Gastroesophageal sphincter (tissue), 4 donors: ENCODE results near the gene CD276. TPM values are rescaled to one million over a fixed set of nuclear protein-coding genes. Genes with fewer than 3 reads are reported as not detected.

Experiments
- ATAC-seq: fragments of 150-250 bp; one replicate; pipeline ENCODE4 v1.9.1; 2016; ENCODE audit warnings: mild to moderate bottlenecking, moderate library complexity
- H3K27ac ChIP-seq, 4 donors: fragments of 200-600 bp; sonication (generic) in 3 of 4; 1 replicate in 3 of 4; 2 replicates in 1 of 4; pipeline ENCODE4 v1.5.1; 2016 to 2019
- H3K27me3 ChIP-seq: fragments of 200-600 bp; sonication (generic); one replicate; pipeline ENCODE4 v1.5.1; 2019
- H3K36me3 ChIP-seq, 2 donors: fragments of 200-600 bp; sonication (generic); one replicate each; pipeline ENCODE4 v1.5.1; 2019; ENCODE audit warnings: control low read depth in 1 of 2
- H3K4me1 ChIP-seq, 3 donors: fragments of 200-600 bp; sonication (generic); 1 replicate in 2 of 3; 2 replicates in 1 of 3; pipeline ENCODE4 v1.5.1; 2016 to 2019; ENCODE audit warnings: control low read depth in 2 of 3
- H3K4me3 ChIP-seq, 2 donors: fragments of 200-600 bp; sonication (generic); one replicate each; pipeline ENCODE4 v1.5.1; 2019; ENCODE audit warnings: mild to moderate bottlenecking in 1 of 2, moderate library complexity in 1 of 2
- H3K9me3 ChIP-seq, 3 donors: fragments of 200-600 bp; sonication (generic); one replicate each; pipeline ENCODE4 v1.5.1; 2017 to 2019; ENCODE audit warnings: control low read depth in 2 of 3
- CTCF ChIP-seq, 4 experiments: fragments of 200-600 bp in 2 of 4; fragments of 450-650 bp in 2 of 4; sonication (generic) in 1 of 4; IDR thresholded peaks; one replicate each; pipeline ENCODE4 v1.5.1; 2017 to 2019; ENCODE audit warnings: antibody characterized with exemption in 4 of 4, mild to moderate bottlenecking in 2 of 4, moderate library complexity in 2 of 4
- EP300 ChIP-seq: sonication (generic); formaldehyde crosslinking; IDR thresholded peaks from one replicate; pipeline ENCODE4 v1.6.1; 2017; ENCODE audit warnings: antibody characterized with exemption, mild to moderate bottlenecking
- POLR2A ChIP-seq, 2 donors: fragments of 450-650 bp; IDR thresholded peaks; one replicate each; pipeline ENCODE4 v1.6.1; 2017; ENCODE audit warnings: antibody characterized with exemption in 2 of 2, mild to moderate bottlenecking in 2 of 2, moderate library complexity in 1 of 2
- POLR2AphosphoS5 ChIP-seq: sonication (generic); formaldehyde crosslinking; IDR thresholded peaks from one replicate; pipeline ENCODE4 v1.6.1; 2017; ENCODE audit warnings: antibody characterized with exemption
- WGBS, 2 donors: methylation state at CpG; one replicate each; pipeline ENCODE4 v1.1.5; 2018; ENCODE audit warnings: low coverage in 1 of 2; 5-methylcytosine and 5-hydroxymethylcytosine counted together
- total RNA-seq, 4 donors: library from RNA; depleted of rRNA; stranded (reverse); fragments of >200 nt; gene quantifications; one replicate each; pipeline ENCODE4 v1.1.0, GENCODE V29; 2016

Gene CD276
- total RNA-seq, 4 donors from 2014 or later: 34.7 to 61.5 (median 48.0) TPM

GRCh38 chr15:73708691-73709090, 24.5 kb downstream of the CD276 start:
- Histone ChIP-seq H3K36me3 (peaks cover 0 to 96% of the 10 kb centered on the region in 2 donors), H3K27me3 (no peaks in the 10 kb centered on the region), H3K4me3 (no peak overlapping the region), H3K4me1 (peaks cover 0 to 6% (median 0%) of the 10 kb centered on the region in 3 donors), H3K9me3 (no peaks in the 10 kb centered on the region), H3K27ac (no peak overlapping the region)
- no peak for TF ChIP-seq POLR2A (IDR thresholded peaks at IDR 0.05)
- no peak for TF ChIP-seq CTCF (IDR thresholded peaks at IDR 0.05)
- TF ChIP-seq EP300: no peak
- no peak for TF ChIP-seq POLR2AphosphoS5
- no peak for ATAC-seq
- 71 to 96% methylated on average over 4 to 6 of the region's 6 CpGs for WGBS, 2 donors

- H3K9me3 ChIP-seq: no peaks in the 10 kb centered on the region
- no peak overlapping the region for H3K27ac ChIP-seq
- no peaks in the 10 kb centered on the region for H3K27me3 ChIP-seq
- H3K4me3 ChIP-seq: no peak overlapping the region
- WGBS, 2 donors: 100% methylated on average over 1 to 2 of the region's 6 CpGs
- ATAC-seq: no peak
- H3K36me3 ChIP-seq: peaks cover 0 to 96% of the 10 kb centered on the region in 2 donors
- peaks cover 0 to 6% (median 0%) of the 10 kb centered on the region in 3 donors for H3K4me1 ChIP-seq
- TF ChIP-seq EP300 (no peak), CTCF (IDR thresholded peaks at IDR 0.05) (no peak)
Observed at GRCh38 chr15:73709241-73709640, 25.1 kb downstream of the CD276 start.

GRCh38 chr15:73709686-73710085, 25.5 kb downstream of the CD276 start:
- H3K27ac ChIP-seq: no peak overlapping the region
- H3K4me3 ChIP-seq: no peak overlapping the region
- WGBS, 2 donors: 60 to 80% methylated on average over 1 to 2 of the region's 4 CpGs
- no peaks in the 10 kb centered on the region for H3K9me3 ChIP-seq
- no peaks in the 10 kb centered on the region for H3K27me3 ChIP-seq
- peaks cover 0 to 3% (median 0%) of the 10 kb centered on the region in 3 donors for H3K4me1 ChIP-seq
- TF ChIP-seq EP300 (no peak), CTCF (IDR thresholded peaks at IDR 0.05) (no peak), POLR2AphosphoS5 (no peak), POLR2A (IDR thresholded peaks at IDR 0.05) (no peak)
- ATAC-seq: no peak
- H3K36me3 ChIP-seq: peaks cover 0 to 96% of the 10 kb centered on the region in 2 donors

- H3K4me1 ChIP-seq: no peaks in the 10 kb centered on the region
- peaks cover 0 to 94% of the 10 kb centered on the region in 2 donors for H3K36me3 ChIP-seq
- no peak for TF ChIP-seq POLR2A (IDR thresholded peaks at IDR 0.05)
- no peak for TF ChIP-seq EP300
- no peak for TF ChIP-seq POLR2AphosphoS5
- no peak for TF ChIP-seq CTCF (IDR thresholded peaks at IDR 0.05)
- H3K9me3 ChIP-seq: no peaks in the 10 kb centered on the region
- ATAC-seq: no peak
- no peak overlapping the region for H3K4me3 ChIP-seq
- H3K27me3 ChIP-seq: no peaks in the 10 kb centered on the region
- H3K27ac ChIP-seq: no peak overlapping the region
- no CpG with 5 or more reads among the region's 5 CpGs for WGBS, 2 donors
Observed at GRCh38 chr15:73710321-73710720, 26.1 kb downstream of the CD276 start.

GRCh38 chr15:73711526-73711925, 27.3 kb downstream of the CD276 start:
- Histone ChIP-seq H3K4me1 (peaks cover 0 to 4% (median 0%) of the 10 kb centered on the region in 3 donors), H3K36me3 (peaks cover 0 to 81% of the 10 kb centered on the region in 2 donors), H3K27ac (no peak overlapping the region), H3K9me3 (no peaks in the 10 kb centered on the region), H3K27me3 (no peaks in the 10 kb centered on the region), H3K4me3 (no peak overlapping the region)
- 90 to 98% methylated on average over 2 to 4 of the region's 4 CpGs for WGBS, 2 donors
- ATAC-seq: no peak
- TF ChIP-seq POLR2AphosphoS5 (no peak), POLR2A (IDR thresholded peaks at IDR 0.05) (no peak), CTCF (IDR thresholded peaks at IDR 0.05) (no peak), EP300 (no peak)
